Activated CD8-positive, alpha-beta memory T cell treated with anti-CD3 and anti-CD28 coated beads for 24 hours (primary cell): Measurements from ENCODE around the gene ZFAND4.
"Not testable (repeated sequence)": the region's sequence is repeated elsewhere in the genome, so short reads cannot be mapped to it uniquely, and the experiment has no call there.

Source experiments
- DNase-seq: peaks from one replicate; pipeline ENCODE4 v3.0.0-alpha.2; 2020

ZFAND4 gene

DNA sequence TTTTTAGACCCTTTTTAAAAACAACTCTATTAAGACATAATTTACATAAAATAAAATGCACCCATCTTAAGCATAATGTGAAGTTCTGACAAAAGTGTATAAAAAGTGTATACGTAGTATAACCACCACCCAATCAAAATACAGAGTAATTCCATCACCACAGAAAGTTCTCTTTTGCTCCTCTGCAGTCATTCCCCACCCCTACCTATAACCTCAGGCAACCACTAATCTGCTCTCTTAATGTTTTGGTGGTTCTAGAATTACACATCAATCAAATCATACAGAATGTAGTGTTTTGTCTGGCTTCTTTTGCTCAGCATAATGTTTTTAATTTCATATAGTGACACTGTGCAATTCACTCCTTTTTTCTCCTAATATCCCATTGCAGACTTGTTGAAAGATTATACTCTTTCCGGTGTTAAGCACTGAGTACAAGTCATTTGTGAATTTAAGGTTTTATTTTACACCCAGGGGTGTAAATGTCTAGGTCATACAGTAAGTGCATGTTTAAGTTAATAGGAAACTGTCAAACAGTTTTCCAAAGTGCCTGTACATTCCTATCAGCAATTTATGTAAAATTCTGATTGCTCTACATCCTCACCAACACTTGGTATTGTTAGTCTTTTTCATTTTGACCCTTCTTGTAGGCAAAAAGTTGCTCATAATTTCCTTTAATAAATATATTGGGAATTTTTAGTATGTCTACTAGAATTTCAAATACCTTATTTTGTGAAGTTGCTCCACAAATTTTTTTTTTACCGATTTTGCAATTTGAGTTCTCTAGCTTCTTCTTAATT is 86.3 kb downstream of the ZFAND4 start:
- DNase-seq: no peak

DNA sequence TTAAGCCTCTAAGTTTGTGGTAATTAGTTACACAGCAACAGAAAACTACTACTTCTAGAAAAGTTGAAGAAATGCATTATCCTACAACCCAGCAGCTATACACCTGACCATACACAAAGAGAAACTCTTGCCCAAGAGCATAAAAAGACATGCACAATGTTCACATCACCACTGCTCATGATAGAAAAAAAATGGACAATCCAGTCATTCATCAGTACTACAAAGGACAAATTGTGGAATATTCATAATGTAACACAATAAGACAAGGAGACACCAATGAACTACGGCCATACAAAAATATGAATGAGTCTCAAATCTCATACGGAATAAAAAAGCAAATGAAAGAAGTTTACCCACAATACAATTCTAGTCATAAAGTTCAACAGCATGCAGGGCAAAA is 87.4 kb downstream of the ZFAND4 start:
- no peak for DNase-seq

DNA sequence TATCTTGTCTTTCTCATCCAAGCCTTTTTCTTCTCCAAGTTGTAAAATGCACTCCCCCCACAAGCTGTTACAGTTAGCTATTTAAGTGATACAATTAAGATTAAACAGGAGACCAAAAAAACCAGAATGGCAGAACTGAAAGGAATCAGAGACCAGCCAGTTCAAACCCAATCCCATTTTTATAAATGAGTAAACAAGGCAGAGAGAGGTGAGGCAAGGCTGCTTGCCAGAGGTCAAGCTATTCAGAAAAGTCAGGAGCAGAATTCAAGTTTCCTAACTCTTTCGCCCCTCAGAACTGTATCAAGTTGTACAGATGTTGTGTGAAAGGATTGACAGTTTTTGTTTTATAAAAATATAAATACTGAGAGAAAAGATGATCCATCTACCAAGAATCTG is 90.2 kb downstream of the ZFAND4 start:
- no peak for DNase-seq

DNA sequence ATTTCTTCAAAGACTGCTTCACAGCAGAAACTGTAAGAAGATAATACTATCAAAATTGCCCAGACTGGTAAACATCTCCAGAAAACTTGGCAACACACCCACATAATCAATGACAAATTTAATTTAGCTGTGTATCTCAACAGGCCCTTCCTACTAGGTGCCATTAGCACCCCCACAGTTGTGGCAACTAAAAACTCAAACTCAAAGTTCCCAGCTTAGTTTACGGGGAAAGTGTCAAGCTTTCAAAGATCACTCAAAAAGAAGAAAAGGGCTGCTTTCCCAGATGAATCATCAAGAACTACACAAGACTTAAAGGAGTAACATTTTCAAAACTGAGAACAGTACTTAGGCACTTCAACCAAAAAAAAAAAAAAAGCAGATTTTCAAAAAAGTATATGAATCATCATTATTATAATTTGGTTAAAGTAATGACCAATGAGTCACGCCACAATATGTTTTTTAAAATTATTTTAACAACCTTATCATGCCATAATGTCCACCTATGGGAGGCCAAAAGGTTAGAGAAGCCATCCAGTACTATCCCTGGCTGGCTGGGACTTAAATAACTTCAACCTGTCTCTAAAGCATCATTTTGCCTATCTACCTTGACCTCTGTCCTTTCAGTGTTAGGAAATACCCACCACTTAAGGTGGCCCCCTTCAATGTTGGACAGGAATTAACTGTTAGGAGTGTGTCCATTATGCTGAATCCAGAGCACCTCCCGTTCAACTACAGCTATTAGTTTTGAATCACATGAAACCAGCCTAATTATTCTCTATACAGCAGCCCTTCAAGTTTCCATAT is 90.8 kb downstream of the ZFAND4 start:
- no peak for DNase-seq

DNA sequence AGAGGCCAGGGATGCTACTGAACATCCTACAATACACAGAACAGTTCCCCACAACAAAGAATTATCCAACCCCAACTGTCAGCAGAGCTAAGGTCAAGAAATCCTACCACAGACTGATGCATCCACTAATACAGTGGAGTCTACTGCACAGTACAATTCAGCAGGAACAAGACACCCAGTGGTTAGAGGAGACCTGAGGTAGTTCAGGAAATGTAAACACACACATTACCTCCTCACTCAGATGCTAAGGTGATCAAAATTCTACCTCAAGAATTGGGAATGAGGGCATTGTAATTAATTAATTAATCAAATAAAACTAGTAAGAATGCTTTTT is 91.4 kb downstream of the ZFAND4 start:
- DNase-seq: no peak

DNA sequence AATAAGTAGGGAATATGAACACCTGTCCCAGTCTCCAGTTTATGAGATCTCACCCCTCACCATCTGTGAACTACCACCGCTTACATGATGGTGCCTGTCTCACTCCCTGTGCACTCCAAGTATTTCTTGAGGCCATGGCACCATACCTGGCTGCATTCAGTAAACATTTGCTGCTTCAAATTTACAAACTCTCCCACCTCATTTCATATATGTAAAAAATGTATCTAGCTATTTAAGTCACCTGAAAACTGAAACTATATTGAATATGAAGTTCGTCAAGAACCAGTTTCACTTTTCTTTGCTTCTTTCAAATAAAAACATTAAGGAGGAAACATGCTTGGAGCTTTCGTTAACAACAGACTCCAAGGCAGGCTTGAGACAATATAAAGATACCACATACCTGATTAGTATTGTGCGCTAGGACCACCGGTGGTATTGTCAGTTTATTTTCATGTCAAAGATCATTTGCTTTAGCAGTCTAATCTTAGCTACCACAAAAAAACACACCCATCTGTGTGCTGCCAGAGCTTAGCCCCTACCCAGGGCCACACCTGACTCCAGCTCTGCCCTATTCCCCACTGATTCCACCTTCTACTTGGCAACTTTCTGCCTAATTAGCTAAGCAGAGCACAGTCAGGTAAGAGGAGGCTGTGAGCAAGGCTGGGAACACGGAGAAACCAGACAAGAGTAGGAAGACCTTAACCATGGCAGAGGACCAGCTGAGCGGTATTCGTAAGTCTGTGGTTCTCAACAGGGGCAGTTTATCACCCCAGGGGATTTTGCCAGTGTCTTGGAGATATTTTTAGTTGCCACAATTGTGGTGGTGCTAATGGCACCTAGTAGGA is 92.0 kb downstream of the ZFAND4 start:
- no peak for DNase-seq

DNA sequence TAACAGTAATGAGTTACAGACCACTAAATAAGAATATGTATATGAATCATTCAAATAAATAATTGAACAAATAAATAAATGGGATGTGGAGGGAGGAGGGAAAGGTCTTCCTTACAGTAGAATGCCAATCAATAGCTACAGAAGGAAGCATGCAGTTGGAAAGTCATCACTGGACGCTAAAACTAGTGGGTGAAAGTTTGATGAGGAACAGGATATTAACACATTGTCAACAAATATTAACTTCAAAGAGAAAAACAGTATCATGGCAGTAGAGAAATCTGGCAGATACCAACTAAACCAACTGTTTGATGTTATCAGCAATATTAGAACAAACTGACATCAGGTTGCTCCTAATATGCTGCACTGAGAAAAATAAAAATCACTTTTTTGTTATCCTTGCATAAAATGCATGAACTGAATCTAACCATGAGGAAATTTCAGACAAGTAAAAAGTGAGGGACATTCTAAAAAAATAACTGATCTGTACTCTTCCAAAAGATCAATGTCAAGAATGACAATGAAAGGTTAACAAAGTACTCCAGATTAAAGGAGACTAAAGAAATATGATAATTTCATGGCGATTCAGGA is 94.1 kb downstream of the ZFAND4 start:
- DNase-seq: no peak

DNA sequence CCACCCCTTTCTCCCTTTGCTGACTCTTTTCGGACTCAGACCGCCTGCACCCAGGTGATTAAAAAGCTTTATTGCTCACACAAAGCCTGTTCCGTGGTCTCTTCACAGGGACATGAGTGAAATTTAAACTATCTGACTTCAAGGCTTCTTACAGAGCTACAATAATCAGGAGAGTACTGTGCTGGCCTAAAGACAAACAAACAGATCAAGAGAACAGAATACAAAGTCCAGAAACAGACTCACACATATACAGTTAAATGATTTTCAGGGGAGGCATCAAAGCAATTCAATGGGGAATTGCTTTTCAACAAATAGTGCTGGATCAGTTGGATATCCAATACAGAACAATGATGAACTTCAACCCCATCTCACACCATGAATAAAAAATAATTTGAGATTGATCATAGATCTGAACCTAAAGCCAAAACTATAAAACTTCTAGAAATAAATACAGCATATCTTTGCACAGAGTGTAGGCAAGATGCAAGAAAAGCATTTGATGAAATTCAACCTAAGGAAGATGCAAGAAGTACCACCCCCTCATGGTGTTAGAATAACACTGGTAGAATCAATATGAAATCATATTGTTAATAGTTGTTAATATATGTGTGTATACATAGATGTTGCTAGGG is 96.5 kb downstream of the ZFAND4 start:
- DNase-seq: no peak

DNA sequence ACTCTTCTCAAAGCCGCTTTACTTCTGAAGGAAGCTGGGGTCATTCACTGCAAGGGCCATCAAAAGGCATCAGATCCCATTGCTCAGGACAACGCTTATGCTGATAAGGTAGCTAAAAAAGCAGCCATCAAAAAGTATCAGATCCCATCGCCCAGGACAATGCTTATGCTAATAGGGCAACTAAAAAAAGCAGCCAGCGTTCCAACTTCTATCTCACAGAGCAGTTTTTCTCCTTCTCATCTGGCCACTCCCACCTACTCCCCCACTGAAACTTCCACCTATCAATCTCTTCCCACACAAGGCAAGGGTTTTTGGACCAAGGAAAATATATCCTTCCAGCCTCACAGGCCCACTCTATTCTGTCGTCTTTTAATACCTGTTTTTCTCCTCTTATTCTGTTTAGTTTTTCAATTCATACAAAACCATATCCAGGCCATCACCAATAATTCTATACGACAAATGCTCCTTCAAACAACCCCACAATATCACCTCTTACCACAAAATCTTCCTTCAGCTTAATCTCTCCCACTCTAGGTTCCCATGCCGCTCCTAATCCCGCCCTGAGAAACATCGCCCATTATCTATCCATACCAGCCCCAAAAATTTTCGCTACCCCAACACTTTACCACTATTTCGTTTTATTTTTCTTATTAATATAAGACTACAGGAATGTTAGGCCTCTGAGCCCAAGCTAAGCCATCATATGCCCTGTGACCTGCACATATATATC is 97.4 kb downstream of the ZFAND4 start:
- DNase-seq: not testable (repeated sequence)

DNA sequence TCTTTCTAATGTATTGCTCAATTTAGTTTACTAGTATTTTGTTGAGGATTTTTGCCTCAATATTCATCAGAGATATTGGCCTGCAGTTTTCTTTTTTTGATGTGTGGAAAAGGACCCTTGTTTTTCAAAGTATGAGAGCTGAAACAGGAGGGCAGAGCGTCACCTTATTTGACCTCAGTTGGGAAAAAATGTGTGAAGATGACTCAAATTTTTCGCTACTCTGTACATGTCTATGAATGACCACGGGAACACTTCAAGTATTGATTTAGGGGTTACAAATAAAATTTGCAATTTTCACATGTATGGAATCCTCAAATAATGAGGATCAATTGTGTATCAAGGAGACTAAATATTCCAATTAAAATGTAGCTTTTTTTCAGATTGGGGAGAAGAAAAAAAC is 103.1 kb downstream of the ZFAND4 start:
- DNase-seq: no peak

DNA sequence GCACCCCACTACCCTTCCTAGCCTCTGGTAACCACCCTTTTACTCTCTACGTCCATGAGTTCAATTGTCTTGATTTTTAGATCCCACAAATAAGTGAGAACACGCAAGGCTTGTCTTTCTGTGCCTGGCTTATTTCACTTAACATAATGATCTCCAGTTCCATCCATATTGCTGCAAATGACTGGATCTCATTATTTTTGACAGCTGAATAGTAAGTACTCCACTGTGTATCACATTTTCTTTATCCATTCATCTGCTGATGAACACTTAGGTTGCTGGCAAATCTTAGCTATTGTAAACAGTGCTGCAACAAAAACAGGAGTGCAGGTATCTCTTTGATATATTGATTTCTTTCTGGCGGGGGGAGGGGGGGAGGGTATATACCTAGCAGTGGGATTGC is 106.2 kb downstream of the ZFAND4 start:
- no peak for DNase-seq
